GM12864 (cell line): ENCODE results near the gene RAN.
A peak's percentile ranks its signal among the peaks of the same experiment; 100 is the strongest.

Source experiments
- DNase-seq: peaks from one replicate; pipeline ENCODE4 v3.0.0-alpha.2; 2011; ENCODE audit warnings: low read depth
- H3K4me3 ChIP-seq: 2 replicates; pipeline ENCODE4 v1.5.1; 2011; ENCODE audit warnings: mild to moderate bottlenecking, low read depth, low read length, control low read depth
- TF ChIP-seq, protein P1 (sequence below): IDR thresholded peaks from 2 replicates; pipeline ENCODE4 v1.5.1; 2011; ENCODE audit warnings: low read depth, mild to moderate bottlenecking, moderate library complexity, low read length, control low read depth, inconsistent platforms; ENCODE audit errors: missing control alignments

RAN gene

DNA sequence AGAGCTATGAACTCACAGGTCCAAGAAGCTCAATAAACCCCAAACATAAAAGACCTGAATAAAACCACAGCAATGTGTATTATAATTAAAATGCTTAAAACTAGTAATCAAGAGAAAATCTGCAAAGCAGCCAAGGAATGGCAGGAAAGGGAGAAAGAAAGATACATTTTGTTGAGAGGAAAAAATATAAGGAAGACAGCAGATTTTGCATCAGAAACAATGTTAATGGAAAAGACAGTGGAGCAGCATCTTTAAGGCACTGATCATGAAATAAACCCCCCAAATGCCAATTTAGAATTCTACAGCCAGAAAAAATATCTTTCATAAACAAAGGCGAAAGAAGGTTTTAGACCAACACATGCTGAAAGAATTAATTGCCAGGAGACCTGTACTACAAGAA lies 39.3 kb downstream of the RAN start:
- no peak for DNase-seq
- H3K4me3 ChIP-seq, result no peak overlapping the region
- TF ChIP-seq, protein P1, sequence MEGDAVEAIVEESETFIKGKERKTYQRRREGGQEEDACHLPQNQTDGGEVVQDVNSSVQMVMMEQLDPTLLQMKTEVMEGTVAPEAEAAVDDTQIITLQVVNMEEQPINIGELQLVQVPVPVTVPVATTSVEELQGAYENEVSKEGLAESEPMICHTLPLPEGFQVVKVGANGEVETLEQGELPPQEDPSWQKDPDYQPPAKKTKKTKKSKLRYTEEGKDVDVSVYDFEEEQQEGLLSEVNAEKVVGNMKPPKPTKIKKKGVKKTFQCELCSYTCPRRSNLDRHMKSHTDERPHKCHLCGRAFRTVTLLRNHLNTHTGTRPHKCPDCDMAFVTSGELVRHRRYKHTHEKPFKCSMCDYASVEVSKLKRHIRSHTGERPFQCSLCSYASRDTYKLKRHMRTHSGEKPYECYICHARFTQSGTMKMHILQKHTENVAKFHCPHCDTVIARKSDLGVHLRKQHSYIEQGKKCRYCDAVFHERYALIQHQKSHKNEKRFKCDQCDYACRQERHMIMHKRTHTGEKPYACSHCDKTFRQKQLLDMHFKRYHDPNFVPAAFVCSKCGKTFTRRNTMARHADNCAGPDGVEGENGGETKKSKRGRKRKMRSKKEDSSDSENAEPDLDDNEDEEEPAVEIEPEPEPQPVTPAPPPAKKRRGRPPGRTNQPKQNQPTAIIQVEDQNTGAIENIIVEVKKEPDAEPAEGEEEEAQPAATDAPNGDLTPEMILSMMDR, result no peak

DNA sequence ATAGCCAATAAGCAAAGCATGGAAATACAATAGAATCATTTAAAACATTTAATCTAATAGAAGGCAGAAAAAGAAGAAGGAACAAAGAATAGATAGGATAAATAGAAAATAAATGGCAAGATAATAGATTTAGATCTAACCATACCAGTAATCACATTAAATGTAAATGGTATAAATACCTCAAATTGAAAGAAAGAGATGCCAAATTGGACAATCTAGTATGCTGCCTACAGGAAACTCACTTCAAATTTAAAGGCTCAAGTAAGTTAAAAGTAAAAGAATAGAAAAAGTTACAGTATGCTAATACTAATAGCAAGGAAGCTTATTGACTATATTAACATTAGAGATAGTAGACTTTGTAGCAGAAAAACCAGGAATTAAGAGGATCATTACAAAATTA lies 40.1 kb downstream of the RAN start:
- no peak overlapping the region for H3K4me3 ChIP-seq
- TF ChIP-seq, protein P1, result no peak
- DNase-seq, result no peak

DNA sequence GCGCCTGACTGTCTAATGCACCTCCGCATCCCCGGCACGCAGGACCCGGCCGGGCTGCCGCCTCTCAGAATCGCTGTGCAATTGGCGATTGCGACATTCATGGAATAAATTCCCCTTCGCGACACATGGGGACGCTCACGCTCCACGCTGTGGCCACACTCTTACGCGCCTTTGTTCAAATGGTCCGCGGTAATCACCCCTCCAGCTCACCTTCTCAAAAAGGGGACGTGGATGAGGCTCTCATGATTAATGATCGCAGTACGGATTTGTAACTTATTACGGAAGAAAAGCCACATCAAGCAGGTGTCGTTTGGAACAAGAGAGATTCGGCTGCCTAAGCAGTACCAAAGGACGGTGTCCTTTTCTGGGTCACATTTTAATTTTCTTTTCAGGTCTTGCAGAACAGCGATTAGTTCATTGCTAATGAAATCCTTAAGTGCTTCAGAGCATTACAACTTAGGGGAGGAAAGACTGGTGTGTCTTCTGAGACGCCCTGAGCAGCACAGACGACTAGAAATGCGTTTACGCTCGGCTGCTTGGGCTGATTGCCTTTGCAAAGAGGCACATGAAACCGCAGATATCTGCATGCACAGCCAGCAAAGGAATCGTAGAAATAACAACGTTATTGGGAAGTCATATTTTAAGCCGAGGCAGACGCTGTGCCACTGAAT lies 44.5 kb downstream of the RAN start:
- no peak overlapping the region for H3K4me3 ChIP-seq
- TF ChIP-seq, protein P1, result peak; percentile 95
- peak; percentile 18 for DNase-seq

DNA sequence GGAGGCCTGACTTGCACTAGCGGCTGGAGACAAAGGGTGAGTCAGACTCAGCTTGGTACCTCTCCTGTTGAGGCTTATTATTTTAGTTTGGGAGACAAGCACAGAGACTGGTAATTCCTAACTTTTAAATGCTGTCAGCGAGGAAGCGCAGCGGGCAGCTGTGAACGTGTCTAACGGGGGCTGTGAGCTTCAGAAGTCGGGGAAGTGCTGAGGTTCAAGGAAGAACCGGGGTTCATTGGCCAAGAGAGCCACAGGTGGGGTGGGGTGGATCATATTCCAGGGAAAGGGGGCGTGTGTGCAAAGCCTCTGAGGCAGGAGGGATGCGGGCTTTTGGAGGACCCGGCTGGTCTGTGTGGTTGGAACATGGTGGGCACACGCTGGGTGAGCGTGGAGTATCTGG lies 45.7 kb downstream of the RAN start:
- no peak overlapping the region for H3K4me3 ChIP-seq
- DNase-seq, result no peak
- TF ChIP-seq, protein P1, result no peak

DNA sequence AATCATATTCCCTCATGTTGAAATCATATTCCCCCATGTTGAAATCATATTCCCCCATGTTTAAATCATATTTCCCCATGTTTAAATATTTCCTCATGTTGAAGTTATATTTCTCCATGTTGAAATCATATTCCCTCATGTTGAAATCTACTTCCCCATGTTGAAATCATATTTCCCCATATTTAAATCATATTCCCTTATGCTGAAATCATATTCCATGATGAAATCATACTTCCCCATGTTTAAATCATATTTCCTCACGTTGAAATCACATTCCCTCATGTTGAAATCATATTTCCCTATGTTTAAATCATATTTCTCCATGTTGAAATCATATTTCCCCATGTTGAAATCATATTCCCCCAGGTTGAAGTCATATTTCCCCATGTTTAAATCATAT lies 47.2 kb downstream of the RAN start:
- TF ChIP-seq, protein P1, result no peak
- no peak for DNase-seq
- no peak overlapping the region for H3K4me3 ChIP-seq

DNA sequence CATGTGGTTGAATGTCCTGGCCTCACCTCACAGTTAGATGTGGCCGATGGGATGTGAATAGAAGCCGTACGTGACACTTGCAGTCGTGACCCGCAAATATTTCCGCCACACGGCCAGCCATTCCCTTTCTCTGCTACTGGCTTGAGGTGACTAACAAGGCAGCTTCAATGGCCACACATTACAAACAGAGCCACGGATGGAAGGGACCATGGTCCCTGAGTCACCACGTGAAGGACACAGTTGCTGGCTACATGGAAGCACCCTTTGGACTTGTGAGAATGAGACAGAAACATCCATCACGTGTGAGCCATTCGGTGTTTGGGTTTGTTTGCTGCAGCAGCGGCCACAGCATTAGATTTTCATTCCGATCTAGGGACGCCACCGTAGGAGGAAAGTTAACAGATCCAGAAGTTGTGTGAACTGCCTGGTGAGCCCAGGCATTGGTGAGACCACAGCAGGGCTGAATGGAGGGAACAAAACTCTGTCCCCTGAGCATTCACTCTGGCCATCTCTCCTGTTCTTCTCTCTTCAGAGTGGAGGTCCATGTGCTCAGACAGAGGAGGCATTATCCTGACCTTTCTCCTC lies 48.3 kb downstream of the RAN start:
- no peak overlapping the region for H3K4me3 ChIP-seq
- TF ChIP-seq, protein P1, result no peak
- DNase-seq, result no peak
